GM10266 (cell line): Measurements from ENCODE around the gene NFAT5.
A peak's percentile ranks its signal among the peaks of the same experiment; 100 is the strongest.

Source experiments
- DNase-seq: peaks from one replicate; pipeline ENCODE4 v3.0.0; 2012; ENCODE audit errors: extremely low spot score
- CTCF ChIP-seq: IDR thresholded peaks from 2 replicates; pipeline ENCODE4 v1.5.1; 2012; ENCODE audit warnings: mild to moderate bottlenecking, low read depth; ENCODE audit not compliant: control insufficient read depth, insufficient read depth; ENCODE audit errors: missing control alignments

The NFAT5 gene

DNA sequence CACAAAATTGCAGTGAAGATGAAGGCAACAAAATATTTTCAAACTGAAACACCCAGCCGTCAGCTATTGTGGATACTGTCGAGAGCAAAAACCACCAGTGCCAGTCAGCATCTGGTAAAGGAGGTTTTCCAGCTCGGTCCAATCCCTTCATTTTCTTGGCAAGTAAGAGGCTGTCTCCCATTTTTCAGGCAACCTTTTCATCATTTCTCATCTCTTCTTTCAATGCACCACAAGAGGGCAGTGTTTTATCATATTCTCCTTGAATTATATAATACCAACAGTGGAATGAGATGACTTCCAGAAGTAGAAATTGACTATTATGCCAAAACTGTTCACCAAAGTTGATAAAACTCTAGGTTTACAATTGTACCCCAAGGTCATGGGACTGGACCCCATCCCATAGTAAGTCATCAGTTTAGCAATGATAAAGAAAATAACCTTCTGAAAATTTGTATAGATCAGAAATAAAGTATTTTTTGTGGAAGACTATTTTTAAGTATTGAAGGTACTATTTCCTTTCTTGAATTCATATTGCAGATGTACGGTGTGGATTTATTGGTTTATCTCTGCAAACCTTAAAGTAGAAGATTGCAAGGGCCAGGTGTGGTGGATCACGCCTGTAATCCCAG, 143.8 kb downstream of the NFAT5 start:
- peak; percentile 58 for TF ChIP-seq CTCF
- DNase-seq = peak; percentile 51

DNA sequence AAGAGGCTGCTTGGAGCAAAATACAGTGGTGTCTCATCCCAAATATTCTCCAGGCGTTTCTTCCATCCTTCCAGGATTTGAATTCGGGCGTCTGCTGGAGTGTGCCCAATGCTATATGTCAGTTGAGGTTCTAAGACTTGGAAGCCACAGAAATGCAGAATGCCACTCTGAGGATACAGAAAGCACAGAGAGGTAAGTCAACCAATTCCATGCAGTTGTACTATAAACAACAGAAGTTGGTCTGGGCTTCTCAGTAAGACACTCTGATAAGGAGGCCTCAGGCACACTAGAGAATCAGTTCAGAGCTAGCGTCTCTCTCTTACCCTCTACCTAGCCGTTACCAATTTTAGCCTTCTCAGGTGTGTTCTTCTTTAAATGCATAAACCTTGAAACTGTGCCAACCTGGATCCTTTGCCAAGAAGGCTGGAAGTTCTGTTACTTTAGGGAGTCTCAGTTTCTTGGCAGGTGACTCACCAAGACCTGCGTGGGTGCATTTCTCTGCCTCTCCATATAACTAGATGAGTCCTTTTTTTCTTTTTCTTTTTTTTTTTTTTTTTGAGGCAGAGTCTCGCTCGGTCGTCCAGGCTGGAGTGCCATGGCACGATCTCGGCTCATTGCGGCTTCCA, 145.5 kb downstream of the NFAT5 start:
- DNase-seq = no peak
- TF ChIP-seq CTCF = no peak

DNA sequence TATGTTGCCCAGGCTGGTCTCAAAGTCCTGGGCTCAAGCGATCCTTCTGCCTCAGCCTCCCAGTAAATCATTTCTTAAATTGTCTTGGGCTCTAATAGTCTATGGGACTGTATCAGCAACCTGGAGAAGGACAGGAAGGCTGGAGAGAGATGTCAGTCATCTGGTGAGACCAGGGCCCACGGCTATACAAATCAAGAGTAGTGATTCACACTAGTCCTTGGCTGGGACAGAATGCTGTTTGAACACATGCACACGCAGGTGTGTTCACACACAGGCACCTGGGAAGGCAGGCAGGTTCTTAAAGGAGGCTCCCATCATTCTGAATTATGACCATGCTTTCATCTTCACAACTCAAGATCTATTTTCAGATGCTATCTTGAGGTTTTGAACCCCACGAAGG, 146.5 kb downstream of the NFAT5 start:
- TF ChIP-seq CTCF = no peak

DNA sequence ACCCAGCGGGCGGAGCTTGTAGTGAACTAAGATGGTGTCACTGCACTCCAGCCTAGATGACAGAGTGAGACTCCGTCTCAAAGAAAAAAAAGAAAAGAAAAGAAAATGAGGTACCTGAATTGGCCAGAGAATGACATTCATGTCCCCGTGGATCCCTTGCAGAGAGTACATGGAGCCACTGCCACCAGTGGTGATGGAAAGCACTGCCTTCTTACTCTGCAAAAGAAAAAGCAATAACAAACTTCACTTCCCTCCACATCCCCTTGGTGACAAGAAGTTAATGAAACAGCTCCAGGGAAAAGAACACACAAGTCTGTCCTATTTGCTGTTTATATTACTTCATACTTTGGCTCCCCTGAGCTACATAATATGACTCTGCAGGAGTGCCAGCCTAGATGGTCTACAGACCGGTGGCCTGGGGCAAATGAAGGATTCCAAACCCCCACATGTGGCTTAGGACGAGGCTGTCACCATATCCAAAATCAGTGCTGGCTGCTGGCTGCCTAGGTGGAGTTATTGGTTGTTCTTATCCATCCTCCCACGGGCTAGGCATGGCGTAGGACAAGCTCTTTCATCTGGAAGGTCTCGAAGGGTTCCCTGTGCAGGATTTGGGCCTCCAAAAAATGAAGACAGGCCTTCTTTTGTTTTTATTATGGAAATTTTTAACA, 147.3 kb downstream of the NFAT5 start:
- TF ChIP-seq CTCF = no peak
- DNase-seq = no peak

More for the DNA sequence above, 146.5 kb downstream of the NFAT5 start:
- no peak for DNase-seq

DNA sequence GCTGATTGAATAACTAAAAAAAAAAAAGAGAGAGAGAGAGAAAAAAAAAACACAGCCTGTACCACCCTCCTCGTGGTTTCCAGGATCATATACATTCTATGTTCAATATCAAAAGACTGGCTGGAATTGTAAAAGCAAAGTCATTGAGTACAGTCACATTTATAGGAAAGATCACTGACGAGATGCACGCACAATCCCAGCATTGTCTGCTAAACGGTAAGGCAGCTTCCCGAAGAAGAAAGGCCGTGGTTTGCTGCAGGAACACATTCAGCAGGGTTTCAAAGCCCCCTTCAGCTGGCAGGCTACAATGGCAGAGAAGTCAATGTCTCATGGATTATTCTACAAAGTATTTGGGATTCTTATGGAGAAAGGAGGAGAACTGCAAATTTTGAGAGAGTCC, 151.3 kb downstream of the NFAT5 start:
- DNase-seq = no peak
- no peak for TF ChIP-seq CTCF

DNA sequence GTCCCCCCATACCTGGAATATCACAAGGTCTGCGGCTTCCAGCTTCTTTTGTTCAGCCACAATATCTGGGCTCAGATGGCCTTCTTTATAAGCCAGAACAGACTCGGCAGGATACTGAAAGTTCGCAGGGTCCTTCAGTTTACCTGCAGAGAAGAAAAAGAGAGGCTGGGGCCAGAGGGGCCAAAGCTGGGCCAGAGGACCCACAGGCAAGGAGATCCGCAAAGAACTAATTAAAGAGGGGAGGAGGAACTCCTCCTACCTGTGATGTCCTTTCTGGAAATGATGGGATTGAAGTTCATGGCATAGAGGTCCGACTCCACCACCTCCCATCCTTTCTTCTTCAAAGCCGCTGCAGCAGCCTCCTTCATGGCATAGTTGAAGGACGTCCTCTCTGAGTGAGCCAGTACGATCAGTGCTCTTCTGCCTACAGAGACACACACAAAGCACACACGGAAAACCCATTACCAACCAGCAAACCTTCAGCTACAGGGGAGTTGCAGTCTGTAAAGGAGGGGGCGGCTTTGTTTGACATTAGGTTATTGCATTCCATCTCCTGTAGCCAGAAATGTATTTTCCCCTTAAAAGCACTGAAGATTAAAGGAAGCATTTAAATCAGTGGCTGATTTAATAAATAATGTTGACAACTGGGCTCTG, 152.5 kb downstream of the NFAT5 start:
- DNase-seq = no peak
- no peak for TF ChIP-seq CTCF
